Measurements from ENCODE around the gene SPATS2L. TPM values are rescaled to one million over a fixed set of nuclear protein-coding genes. Genes with fewer than 3 reads are reported as not detected.

Gene SPATS2L
- total RNA-seq, 1 experiment from 2014 or later = 112 TPM

- TF ChIP-seq ESRRA (CRISPR knock-in tag; IDR thresholded peaks at IDR 0.05; ENCODE audit: borderline replicate concordance) (no peak), HMGA2 (CRISPR knock-in tag; IDR thresholded peaks at IDR 0.05) (no peak)
Measured at GRCh38 chr2:200455958-200456421, 149.5 kb downstream of the SPATS2L start (continued).

GRCh38 chr2:200456567-200456966, 150.1 kb downstream of the SPATS2L start:
- TF ChIP-seq SP1 (CRISPR knock-in tag; conservative IDR thresholded peaks at IDR 0.05) = no peak
- no peak for TF ChIP-seq FOXP1 (CRISPR knock-in tag; IDR thresholded peaks at IDR 0.05; ENCODE audit: borderline replicate concordance)
- TF ChIP-seq ATF1 (CRISPR knock-in tag; IDR thresholded peaks at IDR 0.05) = no peak
- TF ChIP-seq CBFB (CRISPR knock-in tag; IDR thresholded peaks at IDR 0.05; ENCODE audit: low read depth) = no peak
- TF ChIP-seq RELA (CRISPR knock-in tag; IDR thresholded peaks at IDR 0.05; ENCODE audit: borderline replicate concordance) = no peak
- no peak for TF ChIP-seq MAX (CRISPR knock-in tag; IDR thresholded peaks at IDR 0.05)
- TF ChIP-seq E2F5 (CRISPR knock-in tag; IDR thresholded peaks at IDR 0.05) = no peak
- TF ChIP-seq TEAD4 (CRISPR knock-in tag; IDR thresholded peaks at IDR 0.05) = no peak
- TF ChIP-seq TEAD1 (CRISPR knock-in tag; IDR thresholded peaks at IDR 0.05) = no peak
- no peak for TF ChIP-seq ZNF671 (CRISPR knock-in tag; IDR thresholded peaks at IDR 0.05)
- no peak for TF ChIP-seq ELF4 (CRISPR knock-in tag; IDR thresholded peaks at IDR 0.05; ENCODE audit: low read depth)
- no peak for TF ChIP-seq PREB (CRISPR knock-in tag; IDR thresholded peaks at IDR 0.05; ENCODE audit: borderline replicate concordance)
- TF ChIP-seq AR (CRISPR knock-in tag; IDR thresholded peaks at IDR 0.05) = no peak
- TF ChIP-seq ZNF232 (CRISPR knock-in tag; IDR thresholded peaks at IDR 0.05) = no peak
- H3K27ac Mint-ChIP-seq = peak overlapping the region; percentile 29; the same call in 1 of the 2 replicates
- CTCF ChIA-PET = no interaction called here

GRCh38 chr2:200459101-200459500, 152.6 kb downstream of the SPATS2L start:
- H3K27me3 Mint-ChIP-seq (ENCODE audit: low read depth) = no peaks in the 10 kb centered on the region
- POLR2A ChIA-PET = no interaction called here
- CTCF ChIA-PET = no interaction called here
- H3K9me3 Mint-ChIP-seq = no peaks in the 10 kb centered on the region
- peak overlapping the region; percentile 6; the same call in 1 of the 2 replicates for H3K27ac Mint-ChIP-seq
- DNase-seq (ENCODE audit: low spot score) = no peak
- H3K36me3 Mint-ChIP-seq = peaks cover 58% of the 10 kb centered on the region
- TF ChIP-seq TP53 (CRISPR knock-in tag; IDR thresholded peaks at IDR 0.05) = no peak
- TF ChIP-seq TEAD4 (CRISPR knock-in tag; IDR thresholded peaks at IDR 0.05) = no peak
- no peak for TF ChIP-seq CREM (CRISPR knock-in tag; IDR thresholded peaks at IDR 0.05)
- TF ChIP-seq ATF6 (CRISPR knock-in tag; IDR thresholded peaks at IDR 0.05) = no peak
- no peak for TF ChIP-seq IRF2 (CRISPR knock-in tag; IDR thresholded peaks at IDR 0.05; ENCODE audit: borderline replicate concordance, low read depth)
- TF ChIP-seq ZNF219 (CRISPR knock-in tag; IDR thresholded peaks at IDR 0.05; ENCODE audit: borderline replicate concordance) = no peak
- no peak for TF ChIP-seq PRDM15 (CRISPR knock-in tag; IDR thresholded peaks at IDR 0.05)
- TF ChIP-seq GRHL2 (CRISPR knock-in tag; IDR thresholded peaks at IDR 0.05; ENCODE audit: insufficient replicate concordance, severe bottlenecking) = no peak
- peaks cover 2% of the 10 kb centered on the region for H3K4me1 Mint-ChIP-seq
- ATAC-seq = no peak
- H3K4me3 Mint-ChIP-seq = no peak overlapping the region

More at GRCh38 chr2:200456567-200456966, 150.1 kb downstream of the SPATS2L start:
- no peak overlapping the region for H3K4me3 Mint-ChIP-seq
- H3K9me3 Mint-ChIP-seq = no peaks in the 10 kb centered on the region
- H3K27me3 Mint-ChIP-seq (ENCODE audit: low read depth) = no peaks in the 10 kb centered on the region
- POLR2A ChIA-PET = no interaction called here
- peaks cover 44% of the 10 kb centered on the region for H3K36me3 Mint-ChIP-seq
- ATAC-seq (no peak), DNase-seq (ENCODE audit: low spot score) (no peak)
- peaks cover 14% of the 10 kb centered on the region for H3K4me1 Mint-ChIP-seq
